HG03025 (cell line): Measurements from ENCODE around the gene THUMPD3.

Experiments
- ATAC-seq: cut with Tn5 transposase; IDR thresholded peaks from one replicate; pipeline ENCODE4 v1.9.1; 2021; ENCODE audit warnings: mild to moderate bottlenecking, moderate library complexity; ENCODE audit not compliant: unreplicated experiment, low FRiP score

THUMPD3 gene

GRCh38 chr3:9362731-9363530 lies at the start of gene THUMPD3:
Gene THUMPD3, plus strand, starts transcription at chr3:9363054. Its CDS starts 2,015 bp downstream, at chr3:9365069.
- ATAC-seq = peak; percentile 97

GRCh38 chr3:9314796-9315195 lies 48.1 kb upstream of the THUMPD3 start:
- no peak for ATAC-seq

GRCh38 chr3:9316881-9317361 lies 45.9 kb upstream of the THUMPD3 start:
- no peak for ATAC-seq

GRCh38 chr3:9322780-9323179 lies 40.1 kb upstream of the THUMPD3 start:
- ATAC-seq = no peak

GRCh38 chr3:9324944-9325343 lies 37.9 kb upstream of the THUMPD3 start:
- no peak for ATAC-seq

- ATAC-seq = no peak
Measured at GRCh38 chr3:9327578-9327977, 35.3 kb upstream of the THUMPD3 start.

- no peak for ATAC-seq
Measured at GRCh38 chr3:9330166-9330703, 32.6 kb upstream of the THUMPD3 start.

- no peak for ATAC-seq
Measured at GRCh38 chr3:9331171-9331570, 31.7 kb upstream of the THUMPD3 start.

GRCh38 chr3:9332250-9333030 lies 30.4 kb upstream of the THUMPD3 start:
- ATAC-seq = no peak

GRCh38 chr3:9339761-9340471 lies 22.9 kb upstream of the THUMPD3 start:
- no peak for ATAC-seq

- no peak for ATAC-seq
Measured at GRCh38 chr3:9340472-9340902, 22.4 kb upstream of the THUMPD3 start.

GRCh38 chr3:9342696-9343095 lies 20.2 kb upstream of the THUMPD3 start:
- no peak for ATAC-seq

GRCh38 chr3:9343115-9343514 lies 19.7 kb upstream of the THUMPD3 start:
- ATAC-seq = no peak

- ATAC-seq = no peak
Measured at GRCh38 chr3:9345041-9345440, 17.8 kb upstream of the THUMPD3 start.

GRCh38 chr3:9346141-9346540 lies 16.7 kb upstream of the THUMPD3 start:
- no peak for ATAC-seq

GRCh38 chr3:9347081-9347480 lies 15.8 kb upstream of the THUMPD3 start:
- ATAC-seq = no peak

GRCh38 chr3:9347887-9348286 lies 15.0 kb upstream of the THUMPD3 start:
- no peak for ATAC-seq

GRCh38 chr3:9349321-9350117 lies 13.3 kb upstream of the THUMPD3 start:
- no peak for ATAC-seq

GRCh38 chr3:9351709-9352126 lies 11.1 kb upstream of the THUMPD3 start:
- no peak for ATAC-seq
